CD4-positive, alpha-beta memory T cell (primary cell): Measurements from ENCODE around the gene MAN2A1. TPM values are rescaled to one million over a fixed set of nuclear protein-coding genes. Genes with fewer than 3 reads are reported as not detected.
A peak's percentile ranks its signal among the peaks of the same experiment; 100 is the strongest.

Experiments
- CTCF ChIA-PET: fragments of 350-600 bp; sonication (Branson Sonifier 250); formaldehyde crosslinking; loops from one replicate; lab custom pipeline; 2021; ENCODE audit warnings: inconsistent platforms; ENCODE audit not compliant: partially characterized antibody; lab: Charles Lee
- POLR2A ChIA-PET: fragments of 350-600 bp; sonication (Branson Sonifier 250); formaldehyde crosslinking; loops from one replicate; lab custom pipeline; 2021; ENCODE audit not compliant: partially characterized antibody; lab: Charles Lee
- DNase-seq, 5 donors: peaks; one replicate each; pipeline versions ENCODE4 v3.0.0 to v3.0.0-alpha.2; 2020 to 2022; ENCODE audit warnings: mixed read lengths in 1 of 5
- H3K27ac ChIP-seq: one replicate; pipeline ENCODE4 v1.7.0; 2013; ENCODE audit warnings: low read depth, low read length
- H3K27me3 ChIP-seq: 2 replicates; pipeline ENCODE4 v1.7.0; 2013; ENCODE audit warnings: mild to moderate bottlenecking, low read length, moderate library complexity; ENCODE audit not compliant: insufficient read depth
- H3K36me3 ChIP-seq: 2 replicates; pipeline ENCODE4 v1.7.0; 2013; ENCODE audit warnings: mild to moderate bottlenecking, low read length, moderate library complexity; ENCODE audit not compliant: insufficient read depth
- H3K4me1 ChIP-seq: 2 replicates; pipeline ENCODE4 v1.7.0; 2013; ENCODE audit warnings: mild to moderate bottlenecking, low read length, moderate library complexity; ENCODE audit not compliant: insufficient read depth
- H3K4me3 ChIP-seq, 2 donors: one replicate each; pipeline ENCODE4 v1.7.0; 2013; ENCODE audit warnings: low read length in 2 of 2, mild to moderate bottlenecking in 1 of 2
- H3K9me3 ChIP-seq, 2 donors: one replicate each; pipeline ENCODE4 v1.7.0; 2013; ENCODE audit warnings: low read length in 2 of 2, control low read depth in 1 of 2; ENCODE audit not compliant: control insufficient read depth in 1 of 2
- H3K27ac Mint-ChIP-seq, 7 donors: one replicate each; pipeline ENCODE4 v1.8.0; 2020 to 2021; ENCODE audit warnings: mixed read lengths in 7 of 7, mild to moderate bottlenecking in 6 of 7, inconsistent platforms in 3 of 7, moderate library complexity in 3 of 7
- H3K27me3 Mint-ChIP-seq, 2 donors: one replicate each; pipeline ENCODE4 v1.8.0; 2020 to 2021; ENCODE audit warnings: mixed read lengths in 2 of 2
- H3K36me3 Mint-ChIP-seq, 2 donors: one replicate each; pipeline ENCODE4 v1.8.0; 2020 to 2021; ENCODE audit warnings: mixed read lengths in 2 of 2, inconsistent platforms in 1 of 2, mild to moderate bottlenecking in 1 of 2
- H3K4me1 Mint-ChIP-seq, 4 donors: one replicate each; pipeline ENCODE4 v1.8.0; 2020 to 2021; ENCODE audit warnings: mixed read lengths in 4 of 4, mild to moderate bottlenecking in 1 of 4
- H3K4me3 Mint-ChIP-seq, 8 donors: one replicate each; pipeline ENCODE4 v1.8.0; 2020 to 2021; ENCODE audit warnings: mixed read lengths in 8 of 8, mild to moderate bottlenecking in 7 of 8, moderate library complexity in 6 of 8, inconsistent platforms in 3 of 8
- H3K9me3 Mint-ChIP-seq, 8 donors: one replicate each; pipeline ENCODE4 v1.8.0; 2020 to 2021; ENCODE audit warnings: mixed read lengths in 8 of 8, mild to moderate bottlenecking in 5 of 8, inconsistent platforms in 3 of 8, moderate library complexity in 1 of 8
- intact Hi-C: fragments of 100-400 bp; cut with micrococcal nuclease; formaldehyde crosslinking; loops from one replicate; pipeline ENCODE4 v1.15.1; 2023
- polyA plus RNA-seq, 2 donors: library from polyadenylated mRNA; unstranded; fragments of 300-500 nt; fragmentation: Illumina TruSeq; gene quantifications; one replicate each; pipeline ENCODE4 v1.2.3, GENCODE V29; 2021
- total RNA-seq, 2 experiments: library from RNA; stranded (reverse); gene quantifications; one replicate each; pipeline ENCODE4 v1.2.3, GENCODE V29; 2021

The MAN2A1 gene
- total and polyA plus RNA-seq, 4 experiments from 2014 or later, result 21.0 to 81.0 (median 51.9) TPM

GRCh38 chr5:109703166-109703565, 13.4 kb downstream of the MAN2A1 start:
- H3K4me3 Mint-ChIP-seq, result no peak overlapping the region

GRCh38 chr5:109703829-109704228, 14.1 kb downstream of the MAN2A1 start:
- intact Hi-C loops, result no loop called here
- peaks cover 21 to 28% of the 10 kb centered on the region in 2 donors for H3K36me3 Mint-ChIP-seq

More at GRCh38 chr5:109703166-109703565, 13.4 kb downstream of the MAN2A1 start:
- no peak overlapping the region for H3K27ac Mint-ChIP-seq
- Histone ChIP-seq H3K27me3 (no peaks in the 10 kb centered on the region), H3K4me3 (no peak overlapping the region), H3K36me3 (no peaks in the 10 kb centered on the region), H3K9me3 (no peaks in the 10 kb centered on the region), H3K27ac (no peak overlapping the region), H3K4me1 (peaks cover 90% of the 10 kb centered on the region)
- peaks cover 62 to 90% (median 78%) of the 10 kb centered on the region in 4 donors for H3K4me1 Mint-ChIP-seq
- intact Hi-C loops, result no loop called here
- H3K27me3 Mint-ChIP-seq, result no peaks in the 10 kb centered on the region
- H3K36me3 Mint-ChIP-seq, result peaks cover 22 to 29% of the 10 kb centered on the region in 2 donors
- DNase-seq, result no peak
- CTCF ChIA-PET, result no interaction called here
- POLR2A ChIA-PET, result interaction anchor here (2.7 kb wide), 1 partner anchor 13 kb away, joined by 9 read pairs; the partner anchor contains the start of gene MAN2A1
- peaks cover 0 to 3% (median 0%) of the 10 kb centered on the region in 8 donors for H3K9me3 Mint-ChIP-seq

GRCh38 chr5:109704282-109704952, 14.7 kb downstream of the MAN2A1 start:
- intact Hi-C loops, result no loop called here
- no peak for DNase-seq
- H3K4me1 Mint-ChIP-seq, result peaks cover 62 to 90% (median 81%) of the 10 kb centered on the region in 4 donors
- Histone ChIP-seq H3K27me3 (no peaks in the 10 kb centered on the region), H3K4me3 (no peak overlapping the region), H3K36me3 (no peaks in the 10 kb centered on the region), H3K9me3 (no peaks in the 10 kb centered on the region), H3K4me1 (peaks cover 91% of the 10 kb centered on the region), H3K27ac (no peak overlapping the region)
- ChIA-PET POLR2A (interaction anchor here (2.7 kb wide), 1 partner anchor 15 kb away, joined by 9 read pairs; the partner anchor contains the start of gene MAN2A1), CTCF (interaction anchor here (0.8 kb wide), 2 partner anchors 12 to 20 kb away, joined by 3 read pairs; no protein-coding TSS in a partner anchor)
- peaks cover 17 to 27% of the 10 kb centered on the region in 2 donors for H3K36me3 Mint-ChIP-seq
- peak overlapping the region in 2 of 8 donors; percentile 6 to 13 for H3K4me3 Mint-ChIP-seq
- H3K9me3 Mint-ChIP-seq, result peaks cover 0 to 3% (median 0%) of the 10 kb centered on the region in 8 donors
- no peaks in the 10 kb centered on the region for H3K27me3 Mint-ChIP-seq
- H3K27ac Mint-ChIP-seq, result peak overlapping the region in 1 of 7 donors; percentile 10

More at GRCh38 chr5:109703829-109704228, 14.1 kb downstream of the MAN2A1 start:
- no peaks in the 10 kb centered on the region for H3K27me3 Mint-ChIP-seq
- H3K27ac Mint-ChIP-seq, result no peak overlapping the region
- Histone ChIP-seq H3K9me3 (no peaks in the 10 kb centered on the region), H3K4me3 (no peak overlapping the region), H3K27me3 (no peaks in the 10 kb centered on the region), H3K36me3 (no peaks in the 10 kb centered on the region), H3K4me1 (peaks cover 91% of the 10 kb centered on the region), H3K27ac (no peak overlapping the region)
- no peak for DNase-seq
- H3K9me3 Mint-ChIP-seq, result peaks cover 0 to 3% (median 0%) of the 10 kb centered on the region in 8 donors
- CTCF ChIA-PET, result interaction anchor here (0.8 kb wide), 2 partner anchors 12 to 19 kb away, joined by 3 read pairs; no protein-coding TSS in a partner anchor
- H3K4me1 Mint-ChIP-seq, result peaks cover 64 to 90% (median 80%) of the 10 kb centered on the region in 4 donors
- H3K4me3 Mint-ChIP-seq, result peak overlapping the region in 2 of 8 donors; percentile 6 to 7
- POLR2A ChIA-PET, result interaction anchor here (2.7 kb wide), 1 partner anchor 14 kb away, joined by 9 read pairs; the partner anchor contains the start of gene MAN2A1

- H3K9me3 ChIP-seq, result no peaks in the 10 kb centered on the region
- no peaks in the 10 kb centered on the region for H3K36me3 ChIP-seq
- ChIA-PET CTCF (no interaction called here), POLR2A (interaction anchor here (1.3 to 2.7 kb wide), 2 partner anchors 16 to 217 kb away, joined by 3 to 9 read pairs; partner anchors contain the start of gene MAN2A1)
- no peak overlapping the region for H3K4me3 Mint-ChIP-seq
- DNase-seq, result no peak
- no peak overlapping the region for H3K27ac Mint-ChIP-seq
- peaks cover 0 to 3% (median 0%) of the 10 kb centered on the region in 8 donors for H3K9me3 Mint-ChIP-seq
- H3K4me3 ChIP-seq, result no peak overlapping the region
- intact Hi-C loops, result no loop called here
- H3K36me3 Mint-ChIP-seq, result peaks cover 6 to 20% of the 10 kb centered on the region in 2 donors
- H3K27me3 ChIP-seq, result no peaks in the 10 kb centered on the region
- peaks cover 60 to 87% (median 77%) of the 10 kb centered on the region in 4 donors for H3K4me1 Mint-ChIP-seq
- H3K27ac ChIP-seq, result no peak overlapping the region
- peaks cover 85% of the 10 kb centered on the region for H3K4me1 ChIP-seq
- no peaks in the 10 kb centered on the region for H3K27me3 Mint-ChIP-seq
These were observed 15.9 kb downstream of the MAN2A1 start for GRCh38 chr5:109705596-109705995.

GRCh38 chr5:109706095-109706494, 16.4 kb downstream of the MAN2A1 start:
- Histone ChIP-seq H3K36me3 (no peaks in the 10 kb centered on the region), H3K27ac (no peak overlapping the region), H3K4me3 (no peak overlapping the region), H3K27me3 (no peaks in the 10 kb centered on the region), H3K4me1 (peaks cover 83% of the 10 kb centered on the region), H3K9me3 (no peaks in the 10 kb centered on the region)
- Mint-ChIP-seq H3K4me1 (peaks cover 59 to 86% (median 76%) of the 10 kb centered on the region in 4 donors), H3K36me3 (peaks cover 5 to 20% of the 10 kb centered on the region in 2 donors), H3K9me3 (peaks cover 0 to 3% (median 0%) of the 10 kb centered on the region in 8 donors), H3K4me3 (no peak overlapping the region), H3K27me3 (no peaks in the 10 kb centered on the region), H3K27ac (no peak overlapping the region)
- CTCF ChIA-PET, result no interaction called here
- no peak for DNase-seq
- intact Hi-C loops, result loop anchor here (2.0 kb wide), 1 partner anchor 15 kb away; no protein-coding TSS in a partner anchor
- POLR2A ChIA-PET, result interaction anchor here (1.3 to 1.4 kb wide), 2 partner anchors 15 to 216 kb away, joined by 3 to 5 read pairs; no protein-coding TSS in a partner anchor

GRCh38 chr5:109707531-109707930, 17.8 kb downstream of the MAN2A1 start:
- intact Hi-C loops, result loop anchor here (2.0 kb wide), 1 partner anchor 17 kb away; no protein-coding TSS in a partner anchor
- POLR2A ChIA-PET, result interaction anchor here (1.4 kb wide), 1 partner anchor 17 kb away, joined by 5 read pairs; no protein-coding TSS in a partner anchor
- no peaks in the 10 kb centered on the region for H3K9me3 ChIP-seq
- no peaks in the 10 kb centered on the region for H3K27me3 Mint-ChIP-seq
- CTCF ChIA-PET, result no interaction called here
- H3K9me3 Mint-ChIP-seq, result peaks cover 0 to 3% (median 0%) of the 10 kb centered on the region in 8 donors
- peaks cover 79% of the 10 kb centered on the region for H3K4me1 ChIP-seq
- no peaks in the 10 kb centered on the region for H3K36me3 ChIP-seq
- H3K4me1 Mint-ChIP-seq, result peaks cover 57 to 86% (median 74%) of the 10 kb centered on the region in 4 donors
- H3K27ac Mint-ChIP-seq, result peak overlapping the region in 3 of 7 donors; percentile 4 to 60 (median 49)
- H3K4me3 ChIP-seq, result no peak overlapping the region
- no peaks in the 10 kb centered on the region for H3K27me3 ChIP-seq
- no peak for DNase-seq
- no peak overlapping the region for H3K27ac ChIP-seq
- H3K36me3 Mint-ChIP-seq, result peaks cover 5 to 20% of the 10 kb centered on the region in 2 donors
- H3K4me3 Mint-ChIP-seq, result peak overlapping the region in 4 of 8 donors; percentile 0 to 44 (median 20)

GRCh38 chr5:109708813-109709212, 19.1 kb downstream of the MAN2A1 start:
- intact Hi-C loops, result no loop called here
- Histone ChIP-seq H3K27me3 (no peaks in the 10 kb centered on the region), H3K4me1 (peaks cover 67% of the 10 kb centered on the region), H3K36me3 (no peaks in the 10 kb centered on the region), H3K27ac (no peak overlapping the region), H3K4me3 (no peak overlapping the region), H3K9me3 (no peaks in the 10 kb centered on the region)
- POLR2A ChIA-PET, result no interaction called here
- Mint-ChIP-seq H3K27ac (peak overlapping the region in 1 of 7 donors; percentile 25), H3K36me3 (peaks cover 8 to 23% of the 10 kb centered on the region in 2 donors), H3K4me1 (peaks cover 58 to 92% (median 77%) of the 10 kb centered on the region in 4 donors), H3K9me3 (peaks cover 0 to 3% (median 0%) of the 10 kb centered on the region in 8 donors), H3K4me3 (peak overlapping the region in 2 of 8 donors; percentile 25 to 52), H3K27me3 (no peaks in the 10 kb centered on the region)
- DNase-seq, result no peak
- CTCF ChIA-PET, result interaction anchor here (1.4 kb wide), 1 partner anchor 18 kb away, joined by 3 read pairs; no protein-coding TSS in a partner anchor
